Ectodermal cell (in vitro differentiated cells): ENCODE measurements around the gene ADARB1.

ENCODE experiments used
- H3K27ac ChIP-seq: 2 replicates; pipeline ENCODE4 v1.7.0; 2013; ENCODE audit warnings: mild to moderate bottlenecking, low read depth, low read length; ENCODE audit not compliant: insufficient read depth, poor library complexity, severe bottlenecking
- H3K27me3 ChIP-seq: 2 replicates; pipeline ENCODE4 v1.7.0; 2013; ENCODE audit warnings: mild to moderate bottlenecking, low read length; ENCODE audit not compliant: insufficient read depth, control insufficient read depth, poor library complexity, severe bottlenecking
- H3K36me3 ChIP-seq: one replicate; pipeline ENCODE4 v1.7.0; 2013; ENCODE audit warnings: low read length; ENCODE audit not compliant: control insufficient read depth, insufficient read depth
- H3K4me1 ChIP-seq: one replicate; pipeline ENCODE4 v1.7.0; 2013; ENCODE audit warnings: low read length; ENCODE audit not compliant: control insufficient read depth, insufficient read depth
- H3K4me3 ChIP-seq: 2 replicates; pipeline ENCODE4 v1.7.0; 2013; ENCODE audit warnings: low read depth, low read length, control low read depth; ENCODE audit not compliant: insufficient read depth
- H3K9me3 ChIP-seq: 2 replicates; pipeline ENCODE4 v1.7.0; 2013; ENCODE audit warnings: mild to moderate bottlenecking, low read length, moderate library complexity; ENCODE audit not compliant: control insufficient read depth
- WGBS, 2 experiments: methylation state at CpG; one replicate each; pipeline ENCODE4 v1.1.7; 2013; ENCODE audit warnings: missing lambda C conversion rate in 2 of 2; 5-methylcytosine and 5-hydroxymethylcytosine counted together

The ADARB1 gene

GRCh38 chr21:45108808-45109781 lies 34.7 kb downstream of the ADARB1 start:
- H3K27ac ChIP-seq = no peak overlapping the region
- no peak overlapping the region for H3K4me3 ChIP-seq
- H3K36me3 ChIP-seq = no peaks in the 10 kb centered on the region
- no peaks in the 10 kb centered on the region for H3K27me3 ChIP-seq
- WGBS, 2 experiments = 95% methylated on average over 44 of the region's 44 CpGs
- no peaks in the 10 kb centered on the region for H3K9me3 ChIP-seq
- H3K4me1 ChIP-seq = peaks cover 12% of the 10 kb centered on the region

DNA sequence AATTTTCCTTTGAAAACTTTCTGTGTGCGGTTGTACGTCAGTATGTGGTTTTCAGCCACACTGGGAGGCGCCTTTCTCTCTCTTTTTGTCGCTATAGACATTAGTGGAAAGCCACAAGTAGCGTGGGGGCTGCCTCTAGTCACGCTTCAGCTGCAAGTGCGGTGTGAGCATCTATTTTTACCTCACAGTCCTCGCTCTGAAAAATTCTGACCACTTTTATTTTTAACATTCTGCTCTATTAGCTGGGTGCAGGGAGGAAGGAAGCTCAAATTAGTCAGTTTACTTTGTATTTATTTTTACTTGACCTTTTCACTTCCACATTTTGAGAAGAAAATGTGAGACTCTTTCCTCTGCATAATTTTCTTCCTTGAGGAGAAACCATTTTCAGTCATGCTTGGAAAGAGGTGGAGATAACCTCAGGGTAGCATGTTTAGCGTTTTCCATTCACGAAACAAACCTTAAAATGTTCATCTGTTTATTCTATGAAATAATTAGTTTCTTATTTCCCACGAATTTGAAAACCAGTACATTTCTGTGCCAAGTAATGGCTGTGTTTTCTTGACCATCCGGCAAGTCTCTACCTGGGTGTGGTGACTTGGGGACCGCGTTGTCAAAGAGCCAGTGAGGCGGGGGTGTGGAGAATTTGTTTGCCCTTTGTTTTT lies 35.6 kb downstream of the ADARB1 start:
- 90 to 95% methylated on average over 12 to 15 of the region's 15 CpGs for WGBS, 2 experiments

GRCh38 chr21:45110873-45111624 lies 36.7 kb downstream of the ADARB1 start:
- Histone ChIP-seq H3K36me3 (no peaks in the 10 kb centered on the region), H3K4me1 (peaks cover 7% of the 10 kb centered on the region), H3K4me3 (no peak overlapping the region), H3K27ac (no peak overlapping the region), H3K27me3 (no peaks in the 10 kb centered on the region), H3K9me3 (no peaks in the 10 kb centered on the region)
- 89 to 92% methylated on average over 16 to 18 of the region's 18 CpGs for WGBS, 2 experiments

More for the DNA sequence above, 35.6 kb downstream of the ADARB1 start:
- H3K9me3 ChIP-seq = no peaks in the 10 kb centered on the region
- peaks cover 12% of the 10 kb centered on the region for H3K4me1 ChIP-seq
- H3K4me3 ChIP-seq = no peak overlapping the region
- H3K27ac ChIP-seq = no peak overlapping the region
- no peaks in the 10 kb centered on the region for H3K27me3 ChIP-seq
- no peaks in the 10 kb centered on the region for H3K36me3 ChIP-seq

GRCh38 chr21:45111703-45112102 lies 37.3 kb downstream of the ADARB1 start:
- Histone ChIP-seq H3K36me3 (no peaks in the 10 kb centered on the region), H3K27ac (no peak overlapping the region), H3K9me3 (no peaks in the 10 kb centered on the region), H3K4me1 (peaks cover under 1% of the 10 kb centered on the region), H3K27me3 (no peaks in the 10 kb centered on the region), H3K4me3 (no peak overlapping the region)
- WGBS, 2 experiments = 94 to 96% methylated on average over 5 of the region's 5 CpGs

GRCh38 chr21:45112371-45112770 lies 38.0 kb downstream of the ADARB1 start:
- Histone ChIP-seq H3K27me3 (no peaks in the 10 kb centered on the region), H3K9me3 (no peaks in the 10 kb centered on the region), H3K4me1 (no peaks in the 10 kb centered on the region), H3K36me3 (no peaks in the 10 kb centered on the region), H3K4me3 (no peak overlapping the region), H3K27ac (no peak overlapping the region)
- 93 to 98% methylated on average over 3 of the region's 3 CpGs for WGBS, 2 experiments

DNA sequence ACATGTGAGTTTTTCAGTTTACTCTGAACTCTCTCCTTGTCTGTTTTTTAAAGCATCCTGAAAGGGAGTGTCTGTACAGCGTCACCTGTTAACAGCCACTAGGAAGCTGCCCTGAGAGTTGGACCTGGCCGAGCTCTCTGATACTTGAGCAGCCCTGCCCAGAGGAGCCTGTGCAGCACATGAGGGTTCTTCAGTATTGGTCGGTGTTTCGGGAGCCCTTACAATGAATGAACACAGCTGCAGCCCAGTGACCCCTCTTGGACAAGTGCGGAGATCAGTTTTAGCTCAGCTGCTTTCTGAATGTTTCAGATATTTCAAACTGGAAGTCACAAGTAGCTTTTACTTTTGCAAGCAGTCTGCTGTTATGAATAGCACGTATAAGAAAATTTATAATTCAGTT lies 39.2 kb downstream of the ADARB1 start:
- Histone ChIP-seq H3K36me3 (no peaks in the 10 kb centered on the region), H3K4me1 (no peaks in the 10 kb centered on the region), H3K27ac (no peak overlapping the region), H3K27me3 (no peaks in the 10 kb centered on the region), H3K9me3 (no peaks in the 10 kb centered on the region), H3K4me3 (no peak overlapping the region)
- 91 to 95% methylated on average over 5 to 6 of the region's 6 CpGs for WGBS, 2 experiments

- Histone ChIP-seq H3K27ac (no peak overlapping the region), H3K4me1 (no peaks in the 10 kb centered on the region)
- 95 to 96% methylated on average over 5 of the region's 5 CpGs for WGBS, 2 experiments
Observed at GRCh38 chr21:45114072-45114471, 39.7 kb downstream of the ADARB1 start.

DNA sequence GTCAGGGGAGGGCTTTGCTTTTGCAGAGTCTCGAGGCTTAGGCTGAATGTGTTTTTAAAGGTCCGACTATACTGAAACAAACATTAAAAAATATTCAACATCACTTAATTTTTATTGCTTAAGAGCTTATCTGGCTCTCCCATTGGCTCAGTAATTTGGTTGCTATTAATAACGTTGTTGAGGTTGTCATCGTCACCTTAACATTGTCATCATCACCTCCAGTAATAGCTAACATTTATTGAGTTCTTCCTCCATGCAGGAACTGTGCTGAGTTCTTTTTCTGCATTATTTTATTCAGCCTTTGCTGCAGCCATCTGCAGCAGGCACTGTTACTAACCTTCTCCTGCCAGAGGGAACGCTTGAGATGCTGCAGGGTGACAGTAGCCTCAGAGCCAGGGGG lies 40.1 kb downstream of the ADARB1 start:
- Histone ChIP-seq H3K4me1 (no peaks in the 10 kb centered on the region), H3K9me3 (no peaks in the 10 kb centered on the region), H3K4me3 (no peak overlapping the region), H3K36me3 (no peaks in the 10 kb centered on the region), H3K27me3 (no peaks in the 10 kb centered on the region), H3K27ac (no peak overlapping the region)
- WGBS, 2 experiments = 92 to 95% methylated on average over 5 of the region's 5 CpGs

More at GRCh38 chr21:45114072-45114471, 39.7 kb downstream of the ADARB1 start:
- H3K4me3 ChIP-seq = no peak overlapping the region
- H3K9me3 ChIP-seq = no peaks in the 10 kb centered on the region
- H3K36me3 ChIP-seq = no peaks in the 10 kb centered on the region
- H3K27me3 ChIP-seq = no peaks in the 10 kb centered on the region

GRCh38 chr21:45115141-45115540 lies 40.8 kb downstream of the ADARB1 start:
- H3K4me1 ChIP-seq = no peaks in the 10 kb centered on the region
- WGBS, 2 experiments = 88 to 91% methylated on average over 5 of the region's 5 CpGs

GRCh38 chr21:45116066-45116465 lies 41.7 kb downstream of the ADARB1 start:
- Histone ChIP-seq H3K4me1 (no peaks in the 10 kb centered on the region), H3K27me3 (no peaks in the 10 kb centered on the region), H3K27ac (no peak overlapping the region), H3K4me3 (no peak overlapping the region), H3K36me3 (no peaks in the 10 kb centered on the region), H3K9me3 (no peaks in the 10 kb centered on the region)
- WGBS, 2 experiments = 93% methylated on average over 6 of the region's 6 CpGs

More at GRCh38 chr21:45115141-45115540, 40.8 kb downstream of the ADARB1 start:
- no peak overlapping the region for H3K4me3 ChIP-seq
- no peaks in the 10 kb centered on the region for H3K27me3 ChIP-seq
- H3K27ac ChIP-seq = no peak overlapping the region
- H3K9me3 ChIP-seq = no peaks in the 10 kb centered on the region
- H3K36me3 ChIP-seq = no peaks in the 10 kb centered on the region
